Activated T-helper 1 cell treated with anti-CD3 and anti-CD28 coated beads, Interleukin-12 subunit alpha, Interleukin-12 subunit beta, Interleukin-2, Interleukin-4 antibody, amounts not matched to agents 30 ng/mL and 10 ng/mL and 1 ng/mL, durations not matched to agents 14 hours and 24 hours and 36 hours (primary cell): Measurements from ENCODE around the gene SLC45A1. TPM values are rescaled to one million over a fixed set of nuclear protein-coding genes. Genes with fewer than 3 reads are reported as not detected.
A peak's percentile ranks its signal among the peaks of the same experiment; 100 is the strongest.
"Not testable (repeated sequence)": the region's sequence is repeated elsewhere in the genome, so short reads cannot be mapped to it uniquely, and the experiment has no call there.

Source experiments
- DNase-seq: peaks from one replicate; pipeline ENCODE4 v3.0.0; 2021; ENCODE audit warnings: low spot score
- H3K27ac Mint-ChIP-seq: one replicate; pipeline ENCODE4 v1.8.0; 2021; ENCODE audit warnings: mild to moderate bottlenecking, mixed read lengths
- H3K27me3 Mint-ChIP-seq: one replicate; pipeline ENCODE4 v1.8.0; 2022; ENCODE audit warnings: mild to moderate bottlenecking, moderate library complexity, mixed read lengths; ENCODE audit not compliant: insufficient read depth
- H3K36me3 Mint-ChIP-seq: one replicate; pipeline ENCODE4 v1.8.0; 2021; ENCODE audit warnings: low read depth, mixed read lengths
- H3K4me1 Mint-ChIP-seq: one replicate; pipeline ENCODE4 v1.8.0; 2021; ENCODE audit warnings: low read depth, mixed read lengths
- H3K4me3 Mint-ChIP-seq: one replicate; pipeline ENCODE4 v1.8.0; 2021; ENCODE audit warnings: mild to moderate bottlenecking, moderate library complexity, mixed read lengths
- H3K9me3 Mint-ChIP-seq: one replicate; pipeline ENCODE4 v1.8.0; 2021; ENCODE audit warnings: mixed read lengths
- intact Hi-C: fragments of 100-400 bp; cut with micrococcal nuclease; formaldehyde crosslinking; loops from one replicate; pipeline ENCODE4 v1.15.1; 2024
- total RNA-seq: library from RNA; stranded (reverse); gene quantifications from 2 replicates; pipeline ENCODE4 v1.2.3, GENCODE V29; 2022

SLC45A1 gene
- 0.39 and 0.57 TPM in 2 replicates for total RNA-seq

DNA sequence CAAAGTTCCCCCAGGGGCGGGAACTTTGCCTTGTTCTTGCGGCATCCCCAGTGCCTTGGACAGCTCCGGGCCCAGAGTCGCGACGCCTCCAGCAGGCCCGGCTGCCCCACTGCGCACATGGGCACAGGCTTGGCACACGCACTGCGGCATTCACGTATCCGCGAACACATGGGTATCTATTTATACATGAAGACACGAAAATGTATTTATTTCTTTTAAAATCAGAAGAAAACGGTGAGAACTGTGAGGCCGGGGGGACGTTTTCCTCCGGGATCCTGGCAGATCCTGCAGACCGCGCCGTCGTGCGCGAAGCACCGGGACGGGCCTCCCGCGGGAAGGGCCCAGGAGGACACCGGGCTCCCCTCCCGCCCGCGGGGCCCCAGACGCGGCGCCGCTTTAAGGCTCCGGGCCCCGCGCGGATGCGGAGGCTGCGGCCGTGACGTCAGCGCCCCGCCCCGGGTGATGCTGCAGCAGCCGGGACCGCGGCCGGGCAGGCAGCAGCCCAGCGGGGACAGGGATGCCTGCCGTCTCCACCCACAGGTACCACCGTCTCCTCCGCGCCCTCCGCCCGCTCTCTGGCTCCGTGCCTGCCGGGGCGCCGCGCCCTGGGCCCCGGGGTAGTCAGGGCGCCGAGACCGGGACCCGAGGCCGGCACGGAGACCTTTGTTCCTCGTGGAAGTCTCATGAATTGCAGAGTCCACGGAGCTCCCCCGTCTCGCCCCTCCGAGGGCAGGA, at the start of gene SLC45A1:
TSS of gene SLC45A1 (plus strand) at position 468 of the 735 bp plus-strand sequence. CDS start 6,216 bp downstream, outside the sequence.
- H3K27me3 Mint-ChIP-seq: peaks cover 57% of the 10 kb centered on the region
- peak; percentile 77 for DNase-seq
- H3K9me3 Mint-ChIP-seq: peaks cover 4% of the 10 kb centered on the region
- H3K36me3 Mint-ChIP-seq: no peaks in the 10 kb centered on the region
- intact Hi-C loops: loop anchor here (1.0 to 2.0 kb wide), 2 partner anchors 221 to 292 kb away; partner anchors contain the start of gene ERRFI1
- H3K27ac Mint-ChIP-seq: no peak within 1 kb of the TSS
- peak within 1 kb of the TSS; percentile 79 for H3K4me3 Mint-ChIP-seq
- peaks cover 18% of the 10 kb centered on the region for H3K4me1 Mint-ChIP-seq

DNA sequence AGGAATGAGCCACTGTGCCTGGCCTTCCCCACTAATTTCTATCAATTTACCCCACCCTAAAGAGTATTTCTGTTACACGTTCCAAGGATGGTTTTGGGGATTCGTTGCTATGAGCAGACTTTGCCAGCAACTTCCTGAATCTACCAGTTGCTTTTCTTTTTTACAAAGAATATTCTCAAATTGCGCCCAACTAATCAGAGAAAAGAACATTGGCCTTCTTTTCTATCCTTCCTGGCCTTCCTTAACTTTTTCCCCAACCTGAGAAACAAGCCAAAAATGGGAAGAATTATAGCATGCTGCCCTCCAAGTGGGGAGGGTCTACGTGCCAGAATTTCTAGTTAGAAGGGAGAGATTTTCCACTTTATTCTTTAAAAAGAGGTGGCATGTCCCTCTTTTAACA, 44.9 kb upstream of the SLC45A1 start:
- Mint-ChIP-seq H3K27ac (no peak overlapping the region), H3K27me3 (peaks cover 4% of the 10 kb centered on the region), H3K36me3 (no peaks in the 10 kb centered on the region), H3K9me3 (no peaks in the 10 kb centered on the region), H3K4me1 (no peaks in the 10 kb centered on the region), H3K4me3 (no peak overlapping the region)
- DNase-seq: no peak
- intact Hi-C loops: no loop called here

DNA sequence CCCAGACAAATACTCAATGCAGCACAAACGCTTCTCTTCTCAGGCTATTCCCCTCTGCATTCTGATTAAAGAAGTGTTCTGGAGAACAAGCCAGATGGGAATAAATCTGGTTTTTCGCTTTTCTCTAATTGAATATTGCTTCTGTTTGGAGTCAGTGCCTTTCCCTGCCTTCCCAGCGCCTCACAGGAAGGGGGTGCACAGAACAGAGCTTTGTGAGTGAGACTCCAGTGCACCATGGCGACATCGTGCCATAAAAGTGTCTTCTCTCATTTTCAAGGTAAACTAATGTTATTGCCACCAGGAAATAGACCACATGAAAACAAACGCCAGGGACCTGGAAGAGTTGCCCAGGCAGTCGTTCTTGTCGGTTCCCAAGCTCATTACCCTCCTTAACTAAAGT, 43.6 kb upstream of the SLC45A1 start:
- no peaks in the 10 kb centered on the region for H3K36me3 Mint-ChIP-seq
- peaks cover 4% of the 10 kb centered on the region for H3K27me3 Mint-ChIP-seq
- no peak overlapping the region for H3K27ac Mint-ChIP-seq
- DNase-seq: no peak
- H3K4me3 Mint-ChIP-seq: no peak overlapping the region
- no peaks in the 10 kb centered on the region for H3K4me1 Mint-ChIP-seq
- H3K9me3 Mint-ChIP-seq: no peaks in the 10 kb centered on the region
- intact Hi-C loops: no loop called here

DNA sequence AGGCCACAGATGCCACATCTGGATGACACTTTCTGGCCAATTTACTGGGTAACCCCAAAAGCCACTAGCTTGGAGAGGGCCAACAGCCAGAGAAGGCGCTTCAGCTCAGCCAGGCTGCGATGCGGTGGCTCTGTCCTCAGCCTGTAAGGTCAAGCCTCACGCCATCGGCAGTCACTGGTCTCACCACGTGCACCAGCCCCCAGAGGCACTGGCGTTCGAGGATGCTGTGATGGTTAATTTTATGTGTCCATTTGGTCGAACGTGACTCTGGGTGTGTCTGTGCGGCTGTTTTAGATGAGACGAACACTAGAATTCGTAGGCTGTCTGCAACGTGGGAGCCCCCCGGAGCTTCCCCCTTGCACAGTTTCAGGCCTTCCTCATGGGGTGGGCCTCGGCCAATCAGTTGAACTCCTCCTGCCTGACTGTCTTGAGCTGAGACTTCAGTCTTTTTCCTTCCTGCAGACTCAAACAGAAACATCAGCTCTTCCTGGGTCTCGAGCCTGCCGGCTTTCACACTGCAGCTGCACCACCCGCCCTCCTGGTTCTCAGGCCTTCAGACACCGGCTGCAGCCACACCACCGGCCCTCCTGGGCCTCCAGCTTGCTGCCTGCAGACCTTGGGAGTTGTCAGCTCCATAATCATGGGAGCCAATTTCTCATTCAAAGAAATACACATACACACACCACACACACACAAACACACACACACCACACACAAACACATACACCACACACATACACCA, 41.6 kb upstream of the SLC45A1 start:
- intact Hi-C loops: no loop called here
- no peaks in the 10 kb centered on the region for H3K36me3 Mint-ChIP-seq
- H3K27me3 Mint-ChIP-seq: peaks cover 4% of the 10 kb centered on the region
- no peaks in the 10 kb centered on the region for H3K4me1 Mint-ChIP-seq
- H3K27ac Mint-ChIP-seq: no peak overlapping the region
- DNase-seq: no peak
- no peaks in the 10 kb centered on the region for H3K9me3 Mint-ChIP-seq
- no peak overlapping the region for H3K4me3 Mint-ChIP-seq

DNA sequence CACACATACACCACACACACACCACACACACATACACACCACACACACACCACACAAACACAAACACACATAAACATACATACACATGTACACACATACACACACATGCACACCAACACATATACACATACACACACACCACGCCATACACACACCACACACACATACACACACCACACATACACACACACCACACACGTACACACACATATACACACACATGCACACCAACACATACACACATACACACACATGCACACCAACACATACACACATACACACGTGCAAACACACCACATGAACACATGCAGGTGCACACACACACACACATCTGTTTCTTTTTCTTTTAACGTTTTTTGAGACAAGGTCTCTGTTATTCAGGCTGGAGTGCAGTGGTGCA, 41.0 kb upstream of the SLC45A1 start:
- Mint-ChIP-seq H3K27me3 (peaks cover 7% of the 10 kb centered on the region), H3K27ac (no peak overlapping the region), H3K4me1 (no peaks in the 10 kb centered on the region), H3K4me3 (no peak overlapping the region), H3K9me3 (no peaks in the 10 kb centered on the region), H3K36me3 (no peaks in the 10 kb centered on the region)
- intact Hi-C loops: no loop called here
- no peak for DNase-seq

DNA sequence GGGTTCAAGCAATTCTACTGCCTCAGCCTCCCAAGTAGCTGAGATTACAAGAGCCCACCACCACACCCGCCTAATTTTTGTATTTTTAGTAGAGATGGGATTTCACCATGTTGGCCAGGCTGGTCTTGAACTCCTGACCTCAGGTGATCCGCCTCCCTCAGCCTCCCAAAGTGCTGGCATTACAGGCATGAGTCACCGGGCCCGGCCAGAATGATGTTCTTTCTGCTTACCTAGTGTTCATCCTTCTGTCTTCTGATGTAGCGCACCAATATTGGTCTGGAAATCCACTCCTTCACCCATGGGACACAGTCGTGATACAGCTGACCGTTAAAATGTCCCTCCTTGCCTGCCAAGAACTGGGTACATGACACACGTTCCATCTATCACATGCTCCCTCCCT, 39.2 kb upstream of the SLC45A1 start:
- DNase-seq, H3K9me3 Mint-ChIP-seq, H3K27ac Mint-ChIP-seq, H3K4me1 Mint-ChIP-seq, intact Hi-C loops, H3K4me3 Mint-ChIP-seq, H3K36me3 Mint-ChIP-seq: not testable (repeated sequence)
- peaks cover 11% of the 10 kb centered on the region for H3K27me3 Mint-ChIP-seq

DNA sequence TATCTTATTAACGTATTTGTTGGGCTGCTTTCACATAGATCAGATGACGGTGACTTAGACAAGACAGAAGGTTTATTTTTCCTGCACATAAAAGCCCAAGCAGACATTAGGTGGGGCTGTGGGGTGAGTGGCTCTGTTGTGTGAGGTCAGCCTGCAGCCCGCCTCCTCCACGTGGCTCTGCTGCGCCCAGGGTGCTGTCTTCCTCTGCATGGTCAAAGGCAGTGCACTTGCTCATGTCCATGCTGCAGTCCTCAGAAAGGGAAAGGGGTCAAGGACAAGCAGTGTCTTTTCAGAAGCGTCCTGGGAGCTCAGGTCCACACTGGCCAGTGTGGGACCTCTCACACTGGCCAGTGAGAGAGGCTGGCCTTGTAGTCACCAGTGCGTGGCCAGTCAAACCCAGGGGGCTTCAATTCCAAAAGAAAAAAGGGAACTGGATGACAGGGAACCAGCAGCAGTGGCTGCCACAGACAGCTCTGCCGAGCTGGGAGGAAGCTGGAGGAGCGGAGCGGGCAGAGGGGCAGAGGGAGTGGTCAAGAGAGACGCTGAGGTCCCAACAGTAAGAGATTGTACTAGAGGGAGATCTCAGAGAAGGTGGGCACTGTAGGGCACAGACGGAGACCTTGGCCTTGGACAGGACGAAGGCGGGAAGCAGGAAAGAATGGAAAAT, 35.9 kb upstream of the SLC45A1 start:
- Mint-ChIP-seq H3K9me3 (no peaks in the 10 kb centered on the region), H3K36me3 (no peaks in the 10 kb centered on the region), H3K27me3 (peaks cover 11% of the 10 kb centered on the region), H3K27ac (no peak overlapping the region), H3K4me1 (no peaks in the 10 kb centered on the region), H3K4me3 (no peak overlapping the region)
- intact Hi-C loops: no loop called here
- DNase-seq: no peak

DNA sequence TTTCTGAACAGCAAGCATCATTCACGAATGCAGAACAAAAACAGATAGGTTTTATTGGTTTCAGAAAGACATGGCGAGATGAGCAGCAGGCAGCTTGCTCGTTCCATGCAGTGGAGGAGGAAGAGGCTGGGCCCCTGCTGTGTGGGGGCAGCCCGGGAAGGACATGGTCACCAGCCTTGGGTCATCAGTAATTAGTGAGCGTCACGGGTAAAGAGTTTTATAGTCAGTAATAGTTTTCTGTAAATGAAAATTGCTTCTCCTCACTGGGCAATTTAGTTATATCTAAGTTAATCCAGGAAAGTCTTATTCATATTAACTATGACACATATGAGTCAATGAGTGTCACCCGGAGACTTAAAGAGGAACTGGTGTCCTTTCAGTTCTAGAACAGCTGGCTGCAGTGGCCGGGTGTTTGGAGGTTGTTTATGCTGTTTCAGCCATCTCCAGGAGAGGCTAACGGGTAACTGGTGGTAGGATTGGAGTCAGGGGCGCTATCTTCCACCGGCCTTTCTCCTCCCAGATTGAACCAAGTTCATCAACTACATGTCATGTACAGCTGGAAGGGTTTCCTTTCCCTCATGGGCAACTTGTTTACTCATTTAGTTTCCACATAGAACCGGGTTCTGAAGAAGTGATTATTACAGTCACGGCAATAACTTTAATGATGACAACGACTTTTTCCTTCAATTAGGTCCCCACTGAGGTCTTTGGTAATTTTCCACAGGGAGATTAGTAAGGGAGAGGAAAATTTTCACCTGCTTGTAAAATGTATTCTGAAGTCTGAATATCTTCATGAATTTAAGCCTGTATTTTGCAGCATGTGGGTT, 34.6 kb upstream of the SLC45A1 start:
- intact Hi-C loops: no loop called here
- H3K27ac Mint-ChIP-seq: no peak overlapping the region
- peaks cover 11% of the 10 kb centered on the region for H3K27me3 Mint-ChIP-seq
- no peaks in the 10 kb centered on the region for H3K36me3 Mint-ChIP-seq
- no peak for DNase-seq
- no peak overlapping the region for H3K4me3 Mint-ChIP-seq
- no peaks in the 10 kb centered on the region for H3K9me3 Mint-ChIP-seq
- H3K4me1 Mint-ChIP-seq: no peaks in the 10 kb centered on the region

DNA sequence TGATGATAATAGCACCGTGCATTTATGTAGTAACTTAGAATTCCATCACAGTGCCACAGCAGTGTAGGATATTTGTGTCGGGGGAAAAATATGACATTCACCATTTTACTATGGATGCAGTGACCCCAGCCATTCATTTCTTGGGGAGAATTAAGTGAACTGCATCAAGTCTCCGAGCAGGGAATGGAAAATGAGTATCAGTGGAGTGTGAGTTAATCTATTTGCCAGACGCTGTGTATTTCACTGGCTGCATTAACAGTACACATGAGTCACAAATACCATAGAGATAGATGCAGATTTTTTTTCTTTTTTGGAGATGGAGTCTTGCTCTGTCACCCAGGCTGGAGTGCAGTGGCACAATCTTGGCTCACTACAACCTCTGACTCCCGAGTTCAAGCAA, 33.8 kb upstream of the SLC45A1 start:
- Mint-ChIP-seq H3K4me3 (no peak overlapping the region), H3K27me3 (peaks cover 11% of the 10 kb centered on the region), H3K27ac (no peak overlapping the region), H3K36me3 (no peaks in the 10 kb centered on the region), H3K4me1 (no peaks in the 10 kb centered on the region), H3K9me3 (no peaks in the 10 kb centered on the region)
- no peak for DNase-seq
- intact Hi-C loops: no loop called here

DNA sequence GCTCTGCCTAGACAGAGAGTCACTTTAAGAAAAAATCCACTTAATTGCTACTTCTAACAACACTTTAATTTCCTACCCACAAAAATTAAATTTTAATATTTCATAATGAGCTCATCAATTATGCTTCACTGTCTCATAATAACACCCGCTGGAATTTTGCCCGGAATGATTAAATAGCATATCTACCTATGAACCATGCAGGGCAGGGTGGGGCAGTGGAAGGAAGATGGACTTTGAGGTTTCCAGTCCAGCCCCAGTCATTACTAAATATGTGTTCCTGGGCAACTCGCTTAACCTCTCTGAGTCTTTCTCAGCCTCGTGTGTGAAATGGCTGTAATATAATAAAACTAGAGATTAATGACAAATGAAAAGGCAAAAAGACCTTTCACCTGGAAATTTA, 32.8 kb upstream of the SLC45A1 start:
- Mint-ChIP-seq H3K36me3 (no peaks in the 10 kb centered on the region), H3K27ac (no peak overlapping the region), H3K4me1 (no peaks in the 10 kb centered on the region), H3K27me3 (peaks cover 11% of the 10 kb centered on the region), H3K4me3 (no peak overlapping the region), H3K9me3 (no peaks in the 10 kb centered on the region)
- intact Hi-C loops: no loop called here
- DNase-seq: no peak

DNA sequence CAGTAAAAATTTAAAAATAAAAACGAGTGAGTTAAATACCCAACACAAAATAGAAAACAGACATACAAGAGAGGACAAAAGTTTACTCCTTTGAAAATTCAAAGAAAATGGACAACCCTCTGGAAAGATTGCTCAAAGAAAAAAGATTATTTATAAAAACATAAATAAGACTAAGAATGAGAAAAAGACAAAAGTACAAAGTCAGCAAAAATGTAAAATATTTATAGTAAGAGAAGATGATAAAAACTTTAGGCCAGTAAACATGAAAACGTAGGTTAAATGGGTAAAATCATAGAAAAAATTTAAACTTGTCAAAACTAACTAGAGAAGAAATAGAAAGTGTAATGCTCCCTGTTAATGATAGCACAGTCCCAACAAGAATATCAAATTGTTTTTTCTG, 31.9 kb upstream of the SLC45A1 start:
- intact Hi-C loops: no loop called here
- no peaks in the 10 kb centered on the region for H3K36me3 Mint-ChIP-seq
- H3K4me1 Mint-ChIP-seq: no peaks in the 10 kb centered on the region
- no peak overlapping the region for H3K4me3 Mint-ChIP-seq
- H3K9me3 Mint-ChIP-seq: no peaks in the 10 kb centered on the region
- no peak overlapping the region for H3K27ac Mint-ChIP-seq
- peaks cover 9% of the 10 kb centered on the region for H3K27me3 Mint-ChIP-seq
- no peak for DNase-seq

DNA sequence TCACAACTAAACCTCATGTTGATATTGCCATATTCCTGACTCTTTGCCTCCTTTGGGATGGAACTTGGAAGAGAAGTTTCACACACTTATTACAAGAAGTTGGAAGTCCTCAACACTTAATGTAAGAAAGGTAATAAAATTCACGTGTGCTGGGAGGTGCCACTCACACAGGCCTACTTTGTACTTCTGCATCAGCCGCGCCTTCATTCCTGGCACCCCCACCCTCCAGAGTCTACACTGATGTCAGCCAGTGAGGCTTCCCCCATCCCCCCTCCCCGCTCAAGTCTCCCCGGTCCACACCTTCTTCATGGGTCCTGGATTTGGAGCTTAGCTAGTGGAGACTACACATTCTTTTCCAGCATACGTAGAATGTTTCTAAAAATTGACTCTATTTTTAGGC, 24.8 kb upstream of the SLC45A1 start:
- H3K9me3 Mint-ChIP-seq: no peaks in the 10 kb centered on the region
- no peak overlapping the region for H3K4me3 Mint-ChIP-seq
- H3K27ac Mint-ChIP-seq: no peak overlapping the region
- intact Hi-C loops: no loop called here
- DNase-seq: no peak
- no peaks in the 10 kb centered on the region for H3K4me1 Mint-ChIP-seq
- no peaks in the 10 kb centered on the region for H3K36me3 Mint-ChIP-seq
- H3K27me3 Mint-ChIP-seq: no peaks in the 10 kb centered on the region
